ENCODE results near the gene USP2. TPM values are rescaled to one million over a fixed set of nuclear protein-coding genes. Genes with fewer than 3 reads are reported as not detected.
A peak's percentile ranks its signal among the peaks of the same experiment; 100 is the strongest.

The USP2 gene
- total RNA-seq, 3 donors from 2014 or later = 16.9 to 84.3 (median 26.7) TPM

GRCh38 chr11:119342362-119343130 lies 38.9 kb downstream of the USP2 start:
- intact Hi-C loops (cut with DNase I, micrococcal nuclease) = no loop called here
- H3K9me3 ChIP-seq = no peaks in the 10 kb centered on the region
- no peaks in the 10 kb centered on the region for H3K36me3 ChIP-seq (ENCODE audit: low read depth)
- ATAC-seq (no peak), DNase-seq (no peak)
- H3K4me1 ChIP-seq (ENCODE audit: low read depth) = peaks cover 21% of the 10 kb centered on the region
- no peak overlapping the region for H3K4me3 ChIP-seq
- TF ChIP-seq CTCF (IDR thresholded peaks at IDR 0.05) = no peak

- no peak for TF ChIP-seq CTCF (IDR thresholded peaks at IDR 0.05)
- DNase-seq (no peak), ATAC-seq (no peak)
- H3K36me3 ChIP-seq (ENCODE audit: low read depth) = no peaks in the 10 kb centered on the region
- intact Hi-C loops (cut with DNase I, micrococcal nuclease) = no loop called here
- H3K4me3 ChIP-seq = no peak overlapping the region
- H3K4me1 ChIP-seq (ENCODE audit: low read depth) = peaks cover 21% of the 10 kb centered on the region
- H3K9me3 ChIP-seq = no peaks in the 10 kb centered on the region
Observed at GRCh38 chr11:119342023-119342300, 39.5 kb downstream of the USP2 start.

GRCh38 chr11:119341222-119342022 lies 40.1 kb downstream of the USP2 start:
- DNase-seq (no peak), ATAC-seq (no peak)
- intact Hi-C loops (cut with DNase I, micrococcal nuclease) = no loop called here
- Histone ChIP-seq H3K4me1 (ENCODE audit: low read depth) (peaks cover 21% of the 10 kb centered on the region), H3K4me3 (no peak overlapping the region), H3K9me3 (no peaks in the 10 kb centered on the region), H3K36me3 (ENCODE audit: low read depth) (no peaks in the 10 kb centered on the region)
- TF ChIP-seq CTCF (IDR thresholded peaks at IDR 0.05) = no peak

DNA sequence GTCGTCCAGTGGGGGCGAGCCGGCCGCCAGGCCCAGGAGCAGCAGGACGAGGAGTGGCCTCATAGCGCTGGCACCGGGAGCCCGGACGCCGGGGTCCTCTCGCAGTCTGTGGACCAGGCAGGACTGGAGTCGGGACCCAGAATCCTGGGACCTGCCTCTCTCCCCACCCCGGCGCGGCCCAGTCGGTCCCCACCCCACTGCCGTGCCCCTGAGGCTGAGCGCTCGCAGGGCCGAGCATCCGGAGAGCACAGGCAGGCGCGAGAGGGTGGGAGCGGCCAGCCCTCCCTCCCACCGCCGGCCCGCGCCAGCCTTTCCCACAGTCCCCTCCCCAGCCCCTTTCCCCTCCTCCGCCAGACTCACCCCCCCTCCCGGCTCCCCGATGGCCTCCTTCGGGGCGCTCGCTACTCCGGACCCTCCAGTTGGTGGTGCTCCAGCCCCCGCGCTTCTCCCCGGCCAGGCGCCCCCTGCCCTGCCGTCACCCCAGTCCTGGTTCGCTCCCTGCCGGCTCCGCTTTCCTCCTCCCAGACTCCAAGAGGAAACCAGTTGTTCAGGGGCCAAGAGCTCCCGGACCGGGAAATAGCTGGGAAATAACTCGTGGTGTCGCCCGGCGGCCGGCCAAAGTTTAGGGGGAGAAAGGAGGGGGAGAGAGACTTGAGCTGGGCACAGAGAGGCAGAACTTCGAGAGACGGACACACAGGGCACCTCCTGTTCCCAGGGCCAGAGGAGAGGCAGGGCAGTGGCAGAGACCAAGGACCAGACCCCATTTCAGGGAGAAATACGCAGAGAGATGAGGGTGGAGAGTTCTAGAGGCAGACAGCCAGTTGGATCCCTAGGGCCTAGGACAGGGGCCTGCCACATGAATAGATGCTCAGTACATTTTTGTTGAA lies 40.9 kb downstream of the USP2 start, which contains the start of gene C1QTNF5:
TSS of gene C1QTNF5 (minus strand) at position 549 of the 887 bp plus-strand sequence. CDS start at position 63, 486 bp downstream.
- DNase-seq (peak; percentile 69 to 80 (median 79)), ATAC-seq (peak; percentile 40)
- Histone ChIP-seq H3K36me3 (ENCODE audit: low read depth) (no peaks in the 10 kb centered on the region), H3K9me3 (no peaks in the 10 kb centered on the region), H3K4me3 (peak within 1 kb of the TSS; percentile 15), H3K4me1 (ENCODE audit: low read depth) (peaks cover 22% of the 10 kb centered on the region)
- TF ChIP-seq CTCF (IDR thresholded peaks at IDR 0.05) = no peak
- intact Hi-C loops (cut with DNase I, micrococcal nuclease) = no loop called here

- ATAC-seq (peak; percentile 76), DNase-seq (peak; percentile 71 to 78 (median 72))
- no peaks in the 10 kb centered on the region for H3K36me3 ChIP-seq (ENCODE audit: low read depth)
- peak; percentile 77 for TF ChIP-seq CTCF (IDR thresholded peaks at IDR 0.05)
- H3K4me1 ChIP-seq (ENCODE audit: low read depth) = peaks cover 30% of the 10 kb centered on the region
- no peaks in the 10 kb centered on the region for H3K9me3 ChIP-seq
- intact Hi-C loops (cut with DNase I, micrococcal nuclease) = no loop called here
- peak overlapping the region; percentile 15 for H3K4me3 ChIP-seq
Observed at GRCh38 chr11:119339589-119340334, 41.7 kb downstream of the USP2 start.

Data from mucosa of descending colon (tissue), 3 donors.